NCI-H1436 (cell line): ENCODE results near the gene NEURL2.
"Not testable (repeated sequence)": the region's sequence is repeated elsewhere in the genome, so short reads cannot be mapped to it uniquely, and the experiment has no call there.

Experiments
- DNase-seq: peaks from one replicate; lab custom pipeline; 2025; lab: John Stamatoyannopoulos, UW

Gene NEURL2

GRCh38 chr20:45919542-45920399, 28.8 kb upstream of the NEURL2 start:
- DNase-seq, result no peak

- DNase-seq, result no peak
Measured at GRCh38 chr20:45918779-45919537, 27.9 kb upstream of the NEURL2 start.

GRCh38 chr20:45918182-45918737, 27.3 kb upstream of the NEURL2 start:
- DNase-seq, result no peak

- DNase-seq, result no peak
Measured at GRCh38 chr20:45917790-45918141, 26.8 kb upstream of the NEURL2 start.

- no peak for DNase-seq
Measured at GRCh38 chr20:45913116-45913515, 22.1 kb upstream of the NEURL2 start.

- DNase-seq, result no peak
Measured at GRCh38 chr20:45912344-45912682, 21.3 kb upstream of the NEURL2 start.

GRCh38 chr20:45911486-45912343, 20.7 kb upstream of the NEURL2 start, which contains the start of gene PLTP:
TSS of gene PLTP (minus strand) at chr20:45912155. CDS start at chr20:45911452, 703 bp downstream.
- no peak for DNase-seq

- peak; percentile 96 for DNase-seq
Measured at GRCh38 chr20:45910670-45911485, 19.9 kb upstream of the NEURL2 start.

- no peak for DNase-seq
Measured at GRCh38 chr20:45909817-45910669, 19.0 kb upstream of the NEURL2 start.

GRCh38 chr20:45909336-45909808, 18.4 kb upstream of the NEURL2 start:
- DNase-seq, result no peak

GRCh38 chr20:45908084-45908483, 17.1 kb upstream of the NEURL2 start:
- no peak for DNase-seq

GRCh38 chr20:45907219-45907948, 16.4 kb upstream of the NEURL2 start:
- DNase-seq, result no peak

- no peak for DNase-seq
Measured at GRCh38 chr20:45905505-45906079, 14.6 kb upstream of the NEURL2 start.

GRCh38 chr20:45904583-45905504, 13.8 kb upstream of the NEURL2 start:
- DNase-seq, result no peak

GRCh38 chr20:45902199-45902701, 11.2 kb upstream of the NEURL2 start:
- DNase-seq, result peak; percentile 56

GRCh38 chr20:45901332-45901731, 10.3 kb upstream of the NEURL2 start:
- not testable (repeated sequence) for DNase-seq

GRCh38 chr20:45899046-45899835, 8.2 kb upstream of the NEURL2 start:
- no peak for DNase-seq
